Psoas muscle (tissue), 8 donors: ENCODE data around the gene ARHGEF16. TPM values are rescaled to one million over a fixed set of nuclear protein-coding genes. Genes with fewer than 3 reads are reported as not detected.

Experiments used
- ATAC-seq, 4 donors: fragments of 200-7000 bp; cut with Tn5 transposase; one replicate each; pipeline ENCODE4 v1.9.1; 2020; ENCODE audit warnings: moderate library complexity in 3 of 4, mild to moderate bottlenecking in 2 of 4
- DNase-seq, 2 donors: peaks; one replicate each; pipeline ENCODE4 v3.0.0-alpha.2; 2020
- H3K27ac ChIP-seq: fragments of 200-600 bp; one replicate; pipeline ENCODE4 v1.8.0; 2022
- H3K27me3 ChIP-seq, 3 donors: fragments of 200-600 bp in 1 of 3; one replicate each; pipeline versions ENCODE4 v1.6.1 to v1.8.0; 2013 to 2022; ENCODE audit warnings: low read length in 2 of 3, mild to moderate bottlenecking in 2 of 3, moderate library complexity in 1 of 3; ENCODE audit not compliant: insufficient read depth in 3 of 3
- H3K36me3 ChIP-seq, 2 donors: fragments of 200-600 bp in 1 of 2; one replicate each; pipeline versions ENCODE4 v1.6.1 to v1.8.0; 2013 to 2022; ENCODE audit warnings: low read depth in 1 of 2, mild to moderate bottlenecking in 1 of 2, moderate library complexity in 1 of 2; ENCODE audit not compliant: insufficient read depth in 1 of 2
- H3K4me1 ChIP-seq: fragments of 200-600 bp; one replicate; pipeline ENCODE4 v1.8.0; 2022
- H3K4me3 ChIP-seq: fragments of 200-600 bp; one replicate; pipeline ENCODE4 v1.8.0; 2022; ENCODE audit warnings: mild to moderate bottlenecking
- H3K9me3 ChIP-seq: fragments of 200-600 bp; one replicate; pipeline ENCODE4 v1.8.0; 2022
- CTCF ChIP-seq: fragments of 200-600 bp; IDR thresholded peaks from one replicate; pipeline ENCODE4 v1.8.0; 2022; ENCODE audit warnings: antibody characterized with exemption
- WGBS, 3 donors: extraction: QIAGEN DNeasy Blood & Tissue Kit; methylation state at CpG; one replicate each; pipeline versions ENCODE4 v1.1.6 to v1.1.7; 2013; 5-methylcytosine and 5-hydroxymethylcytosine counted together
- intact Hi-C, 2 donors: fragments of 100-400 bp; cut with DNase I; formaldehyde crosslinking; loops; one replicate each; pipeline versions ENCODE4 v1.11.0 to v1.14.2; 2022
- long read RNA-seq, 2 donors: library from polyadenylated mRNA; unstranded; transcript quantifications; one replicate each; pipeline ENCODE4 v2.0.0, GENCODE V29; 2021
- polyA plus RNA-seq, 3 donors: library from polyadenylated mRNA; stranded (reverse); fragments of 200-250 nt; gene quantifications; one replicate each; pipeline ENCODE4 v1.2.3, GENCODE V29; 2013
- total RNA-seq, 4 donors: library from RNA; stranded (reverse); fragmentation: NEBNext Ultra II Directional in 2 of 4; extraction: Animal tissue kit (Norgen Biotek cat#: 25700) in 2 of 4; gene quantifications; one replicate each; pipeline versions ENCODE4 v1.2.1 to v1.2.4, GENCODE V29; 2021 to 2023
- donor health status: healthy with polysubstance abuse.
- donor health status: DM: no; HTN: no; CAD: no; lungs with moderate emphysema.
- donor health status: Bipolar disorder and iron deficiency.
- donor health status: healthy.
- donor health status: DM: yes; HTN: yes; CAD: no.
- donor health status: DM: no; HTN: no; CAD: no.
- donor health status: DM: no; HTN: no; CAD: no.
- donor health status: DM: yes; HTN: yes; CAD: no.

Gene ARHGEF16
- total RNA-seq (under 1 TPM; 0.29 to 0.56 (median 0.49) TPM), polyA plus RNA-seq (under 1 TPM; 0.29 to 0.55 (median 0.52) TPM)
- long read RNA-seq, donor 1, partial matches to known transcripts, result 0 of 3 reads
- long read RNA-seq, donor 1, other reads (novel, unspliced or antisense), result 2 of 3 reads
- long read RNA-seq, donor 2, partial matches to known transcripts, result 0 of 2 reads
- long read RNA-seq, donor 2, other reads (novel, unspliced or antisense), result 1 of 2 reads

GRCh38 chr1:3453891-3454810, at the start of gene ARHGEF16:
ARHGEF16 (plus strand) TSS chr1:3454665; CDS start chr1:3463085, 8,420 bp downstream.
- intact Hi-C loops, result loop anchor here (1.0 to 5.0 kb wide), 4 partner anchors 30 to 268 kb away; no protein-coding TSS in a partner anchor
- ATAC-seq (peak; percentile 60 to 87 (median 71)), DNase-seq (peak; percentile 60 to 76)
- peaks cover 29% of the 10 kb centered on the region for H3K4me1 ChIP-seq
- 5 to 11% (median 7%) methylated on average over 36 to 84 of the region's 84 CpGs for WGBS, 3 donors
- TF ChIP-seq CTCF, result peak; percentile 43
- H3K27ac ChIP-seq, result no peak within 1 kb of the TSS
- no peaks in the 10 kb centered on the region for H3K9me3 ChIP-seq
- peaks cover 0 to 8% (median 0%) of the 10 kb centered on the region in 3 donors for H3K27me3 ChIP-seq
- H3K4me3 ChIP-seq, result peak within 1 kb of the TSS; percentile 66
- H3K36me3 ChIP-seq, result no peaks in the 10 kb centered on the region

- Histone ChIP-seq H3K36me3 (no peaks in the 10 kb centered on the region), H3K27me3 (no peaks in the 10 kb centered on the region), H3K4me3 (no peak overlapping the region), H3K27ac (no peak overlapping the region), H3K9me3 (no peaks in the 10 kb centered on the region), H3K4me1 (no peaks in the 10 kb centered on the region)
- intact Hi-C loops, result no loop called here
- DNase-seq (no peak), ATAC-seq (no peak)
- TF ChIP-seq CTCF, result no peak
- 91 to 93% (median 92%) methylated on average over 20 to 27 of the region's 27 CpGs for WGBS, 3 donors
Observed at GRCh38 chr1:3404801-3405200, 49.7 kb upstream of the ARHGEF16 start.

- ATAC-seq (no peak), DNase-seq (no peak)
- H3K4me3 ChIP-seq, result no peak overlapping the region
- TF ChIP-seq CTCF, result no peak
- H3K27ac ChIP-seq, result no peak overlapping the region
- no peaks in the 10 kb centered on the region for H3K36me3 ChIP-seq
- no peaks in the 10 kb centered on the region for H3K9me3 ChIP-seq
- peaks cover 0 to 3% (median 2%) of the 10 kb centered on the region in 3 donors for H3K27me3 ChIP-seq
- 92 to 95% (median 93%) methylated on average over 29 to 30 of the region's 30 CpGs for WGBS, 3 donors
- intact Hi-C loops, result no loop called here
- H3K4me1 ChIP-seq, result no peaks in the 10 kb centered on the region
Observed at GRCh38 chr1:3405491-3405890, 49.0 kb upstream of the ARHGEF16 start.

GRCh38 chr1:3405974-3406867, 48.2 kb upstream of the ARHGEF16 start:
- H3K4me3 ChIP-seq, result no peak overlapping the region
- no peaks in the 10 kb centered on the region for H3K9me3 ChIP-seq
- H3K4me1 ChIP-seq, result no peaks in the 10 kb centered on the region
- no peaks in the 10 kb centered on the region for H3K36me3 ChIP-seq
- H3K27me3 ChIP-seq, result peaks cover 0 to 9% (median 2%) of the 10 kb centered on the region in 3 donors
- intact Hi-C loops, result no loop called here
- DNase-seq (no peak), ATAC-seq (no peak)
- no peak overlapping the region for H3K27ac ChIP-seq
- 85 to 88% (median 85%) methylated on average over 17 of the region's 17 CpGs for WGBS, 3 donors
- no peak for TF ChIP-seq CTCF
